ENCODE data around the gene HERPUD1. TPM values are rescaled to one million over a fixed set of nuclear protein-coding genes. Genes with fewer than 3 reads are reported as not detected.

HERPUD1 gene
- total RNA-seq, 3 donors from 2014 or later: 123 to 162 (median 149) TPM

GRCh38 chr16:56910654-56911539, 21.0 kb upstream of the HERPUD1 start:
- Histone ChIP-seq H3K4me1 (peaks cover 0 to 5% of the 10 kb centered on the region in 2 donors), H3K36me3 (no peaks in the 10 kb centered on the region), H3K27me3 (no peaks in the 10 kb centered on the region), H3K9me3 (no peaks in the 10 kb centered on the region), H3K4me3 (no peak overlapping the region), H3K27ac (peak overlapping the region; percentile 38 to 49)
- TF ChIP-seq, protein P1, sequence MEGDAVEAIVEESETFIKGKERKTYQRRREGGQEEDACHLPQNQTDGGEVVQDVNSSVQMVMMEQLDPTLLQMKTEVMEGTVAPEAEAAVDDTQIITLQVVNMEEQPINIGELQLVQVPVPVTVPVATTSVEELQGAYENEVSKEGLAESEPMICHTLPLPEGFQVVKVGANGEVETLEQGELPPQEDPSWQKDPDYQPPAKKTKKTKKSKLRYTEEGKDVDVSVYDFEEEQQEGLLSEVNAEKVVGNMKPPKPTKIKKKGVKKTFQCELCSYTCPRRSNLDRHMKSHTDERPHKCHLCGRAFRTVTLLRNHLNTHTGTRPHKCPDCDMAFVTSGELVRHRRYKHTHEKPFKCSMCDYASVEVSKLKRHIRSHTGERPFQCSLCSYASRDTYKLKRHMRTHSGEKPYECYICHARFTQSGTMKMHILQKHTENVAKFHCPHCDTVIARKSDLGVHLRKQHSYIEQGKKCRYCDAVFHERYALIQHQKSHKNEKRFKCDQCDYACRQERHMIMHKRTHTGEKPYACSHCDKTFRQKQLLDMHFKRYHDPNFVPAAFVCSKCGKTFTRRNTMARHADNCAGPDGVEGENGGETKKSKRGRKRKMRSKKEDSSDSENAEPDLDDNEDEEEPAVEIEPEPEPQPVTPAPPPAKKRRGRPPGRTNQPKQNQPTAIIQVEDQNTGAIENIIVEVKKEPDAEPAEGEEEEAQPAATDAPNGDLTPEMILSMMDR (IDR thresholded peaks at IDR 0.05): no peak
- TF ChIP-seq POLR2AphosphoS5 (IDR thresholded peaks at IDR 0.05): no peak
- TF ChIP-seq POLR2A (IDR thresholded peaks at IDR 0.05): no peak
- intact Hi-C loops (cut with DNase I; ENCODE audit: low total_unique reads): no loop called here
- no peak for DNase-seq (ENCODE audit: low spot score in 2 of 2)

GRCh38 chr16:56911771-56912571, 20.0 kb upstream of the HERPUD1 start:
- H3K36me3 ChIP-seq: no peaks in the 10 kb centered on the region
- no peak overlapping the region for H3K4me3 ChIP-seq
- H3K27ac ChIP-seq: peak overlapping the region in 1 of 2 donors; percentile 49
- TF ChIP-seq, protein P1 (IDR thresholded peaks at IDR 0.05): no peak
- TF ChIP-seq POLR2AphosphoS5 (IDR thresholded peaks at IDR 0.05) (no peak), POLR2A (IDR thresholded peaks at IDR 0.05) (no peak)
- no peaks in the 10 kb centered on the region for H3K9me3 ChIP-seq
- no peaks in the 10 kb centered on the region for H3K27me3 ChIP-seq
- intact Hi-C loops (cut with DNase I; ENCODE audit: low total_unique reads): no loop called here
- H3K4me1 ChIP-seq: peaks cover 0 to 5% of the 10 kb centered on the region in 2 donors
- DNase-seq (ENCODE audit: low spot score in 2 of 2): no peak

GRCh38 chr16:56912746-56913708, 18.9 kb upstream of the HERPUD1 start:
- Histone ChIP-seq H3K36me3 (no peaks in the 10 kb centered on the region), H3K4me1 (peaks cover 0 to 5% of the 10 kb centered on the region in 2 donors), H3K4me3 (no peak overlapping the region), H3K27ac (no peak overlapping the region), H3K9me3 (no peaks in the 10 kb centered on the region), H3K27me3 (no peaks in the 10 kb centered on the region)
- no peak for DNase-seq (ENCODE audit: low spot score in 2 of 2)
- intact Hi-C loops (cut with DNase I; ENCODE audit: low total_unique reads): no loop called here
- TF ChIP-seq POLR2A (IDR thresholded peaks at IDR 0.05) (no peak), POLR2AphosphoS5 (IDR thresholded peaks at IDR 0.05) (no peak)
- TF ChIP-seq, protein P1 (IDR thresholded peaks at IDR 0.05): no peak

GRCh38 chr16:56914896-56915295, 17.0 kb upstream of the HERPUD1 start:
- Histone ChIP-seq H3K27me3 (no peaks in the 10 kb centered on the region), H3K36me3 (no peaks in the 10 kb centered on the region), H3K9me3 (no peaks in the 10 kb centered on the region), H3K4me1 (peaks cover 0 to 5% of the 10 kb centered on the region in 2 donors), H3K4me3 (no peak overlapping the region), H3K27ac (peak overlapping the region; percentile 35 to 60)
- no peak for DNase-seq (ENCODE audit: low spot score in 2 of 2)
- TF ChIP-seq POLR2A (IDR thresholded peaks at IDR 0.05) (no peak), POLR2AphosphoS5 (IDR thresholded peaks at IDR 0.05) (no peak)
- TF ChIP-seq, protein P1 (IDR thresholded peaks at IDR 0.05): no peak
- intact Hi-C loops (cut with DNase I; ENCODE audit: low total_unique reads): no loop called here
